GM12892 (cell line): ENCODE measurements around the gene DDHD1.
A peak's percentile ranks its signal among the peaks of the same experiment; 100 is the strongest.

ENCODE experiments used
- DNase-seq: peaks from one replicate; pipeline ENCODE4 v3.0.0; 2011; ENCODE audit not compliant: insufficient read length
- FAIRE-seq: peaks from 2 replicates; lab custom pipeline; 2011; peaks lifted over from hg19 to GRCh38; lab: Jason Lieb, UNC
- POLR2A ChIP-seq: IDR thresholded peaks from 2 replicates; pipeline ENCODE4 v1.6.1; 2011; ENCODE audit warnings: low read depth, low read length, control low read depth
- POLR2AphosphoS5 ChIP-seq: IDR thresholded peaks from 2 replicates; pipeline ENCODE4 v1.6.1; 2011; ENCODE audit warnings: low read depth, low read length, control low read depth
- TAF1 ChIP-seq: IDR thresholded peaks from 2 replicates; pipeline ENCODE4 v1.6.1; 2011; ENCODE audit warnings: low read depth, mild to moderate bottlenecking, control low read depth, low read length, borderline replicate concordance

Gene DDHD1

GRCh38 chr14:53002576-53002975 is 150.5 kb downstream of the DDHD1 start:
- DNase-seq: no peak
- FAIRE-seq: no peak
- no peak for TF ChIP-seq POLR2A
- TF ChIP-seq TAF1: no peak
- no peak for TF ChIP-seq POLR2AphosphoS5

- no peak for TF ChIP-seq POLR2A
- TF ChIP-seq TAF1: no peak
- TF ChIP-seq POLR2AphosphoS5: no peak
- DNase-seq: no peak
- no peak for FAIRE-seq
Measured at GRCh38 chr14:53001787-53002378, 151.2 kb downstream of the DDHD1 start.

- DNase-seq: no peak
- FAIRE-seq: no peak
Measured at GRCh38 chr14:52998376-52999015, 154.6 kb downstream of the DDHD1 start.

GRCh38 chr14:52996493-52996892 is 156.6 kb downstream of the DDHD1 start:
- FAIRE-seq (no peak), DNase-seq (no peak)
- no peak for TF ChIP-seq POLR2A
- no peak for TF ChIP-seq TAF1
- no peak for TF ChIP-seq POLR2AphosphoS5

More at GRCh38 chr14:52998376-52999015, 154.6 kb downstream of the DDHD1 start:
- TF ChIP-seq TAF1 (no peak), POLR2A (no peak), POLR2AphosphoS5 (no peak)

- FAIRE-seq (peak; percentile 60), DNase-seq (no peak)
- TF ChIP-seq TAF1 (no peak), POLR2AphosphoS5 (no peak), POLR2A (no peak)
Measured at GRCh38 chr14:52995998-52996397, 157.1 kb downstream of the DDHD1 start.

GRCh38 chr14:52992236-52992870 is 160.8 kb downstream of the DDHD1 start:
- TF ChIP-seq POLR2A (no peak), TAF1 (no peak), POLR2AphosphoS5 (no peak)
- DNase-seq (no peak), FAIRE-seq (no peak)

- FAIRE-seq (no peak), DNase-seq (no peak)
- TF ChIP-seq POLR2A (no peak), POLR2AphosphoS5 (no peak), TAF1 (no peak)
Measured at GRCh38 chr14:52988139-52988538, 165.0 kb downstream of the DDHD1 start.

- no peak for DNase-seq
- FAIRE-seq: no peak
- no peak for TF ChIP-seq POLR2AphosphoS5
- no peak for TF ChIP-seq TAF1
- no peak for TF ChIP-seq POLR2A
Measured at GRCh38 chr14:52987514-52987913, 165.6 kb downstream of the DDHD1 start.

- TF ChIP-seq POLR2A: no peak
- TF ChIP-seq POLR2AphosphoS5: no peak
- DNase-seq (no peak), FAIRE-seq (peak; percentile 48)
Measured at GRCh38 chr14:52987042-52987441, 166.1 kb downstream of the DDHD1 start.
